PC-3 (cell line): Measurements from ENCODE around the gene TBX3. TPM values are rescaled to one million over a fixed set of nuclear protein-coding genes. Genes with fewer than 3 reads are reported as not detected.
A peak's percentile ranks its signal among the peaks of the same experiment; 100 is the strongest.

Source experiments
- ATAC-seq: fragments of 200-7000 bp; cut with Tn5 transposase; 2 replicates; pipeline ENCODE4 v1.9.1; 2020; ENCODE audit warnings: mild to moderate bottlenecking, moderate library complexity
- BruUV-seq: library from RNA; stranded (reverse); fragments of 400-500 nt; replicated peaks from 2 replicates; lab custom pipeline; 2021; lab: Mats Ljungman, UMichigan
- CTCF ChIA-PET: fragments of 300-600 bp; sonication (Branson Sonifier 250); formaldehyde crosslinking; loops from one replicate; lab custom pipeline; 2022; ENCODE audit warnings: antibody characterized with exemption; lab: Charles Lee
- POLR2A ChIA-PET: fragments of 300-600 bp; sonication (Branson Sonifier 250); formaldehyde crosslinking; loops from one replicate; lab custom pipeline; 2022; ENCODE audit warnings: antibody characterized with exemption; ENCODE audit not compliant: unreplicated experiment; lab: Charles Lee
- DNase-seq: peaks from one replicate; pipeline ENCODE4 v3.0.0-alpha.2; 2015
- H2AFZ ChIP-seq: fragments of 300-600 bp; sonication (generic); 2 replicates; pipeline ENCODE4 v1.6.0; 2016; ENCODE audit warnings: antibody characterized with exemption, low read length
- H3F3A ChIP-seq: fragments of 300-600 bp; sonication (generic); one replicate; pipeline ENCODE4 v1.6.0; 2017; ENCODE audit warnings: antibody characterized with exemption, low read length, control low read depth, mild to moderate bottlenecking; ENCODE audit not compliant: unreplicated experiment
- H3K27ac ChIP-seq: fragments of 300-600 bp; sonication (generic); 2 replicates; pipeline ENCODE4 v1.5.1; 2016; ENCODE audit warnings: mild to moderate bottlenecking, low read length
- H3K27me3 ChIP-seq: fragments of 300-600 bp; sonication (generic); 2 replicates; pipeline ENCODE4 v1.6.1; 2016; ENCODE audit warnings: low read length, mixed read lengths
- H3K36me3 ChIP-seq: fragments of 300-600 bp; sonication (generic); 2 replicates; pipeline ENCODE4 v1.6.1; 2016; ENCODE audit warnings: low read depth, mixed run types, low read length, mixed read lengths
- H3K4me1 ChIP-seq: fragments of 300-600 bp; sonication (generic); 2 replicates; pipeline ENCODE4 v1.5.1; 2016; ENCODE audit warnings: low read length; ENCODE audit not compliant: insufficient read depth
- H3K4me2 ChIP-seq: fragments of 300-600 bp; sonication (generic); 2 replicates; pipeline ENCODE4 v1.6.0; 2016; ENCODE audit warnings: low read length
- H3K4me3 ChIP-seq: fragments of 300-600 bp; sonication (generic); 2 replicates; pipeline ENCODE4 v1.5.1; 2016; ENCODE audit warnings: mild to moderate bottlenecking, low read length, mixed read lengths
- H3K79me2 ChIP-seq: fragments of 300-600 bp; sonication (generic); 2 replicates; pipeline ENCODE4 v1.6.1; 2017; ENCODE audit warnings: low read length, mixed read lengths
- H3K9ac ChIP-seq: fragments of 300-600 bp; sonication (generic); 2 replicates; pipeline ENCODE4 v1.6.0; 2016; ENCODE audit warnings: mild to moderate bottlenecking, low read length
- H3K9me2 ChIP-seq: fragments of 300-600 bp; sonication (generic); replicated peaks from 2 replicates; pipeline ENCODE4 v1.6.1; 2016; ENCODE audit warnings: mixed run types, low read length, mixed read lengths
- H3K9me3 ChIP-seq: fragments of 300-600 bp; sonication (generic); 2 replicates; pipeline ENCODE4 v1.6.1; 2016; ENCODE audit warnings: low read length, mixed read lengths
- H4K20me1 ChIP-seq: fragments of 300-600 bp; sonication (generic); 2 replicates; pipeline ENCODE4 v1.6.1; 2016; ENCODE audit warnings: low read length, mixed read lengths
- CTCF ChIP-seq: fragments of 300-600 bp; sonication (generic); conservative IDR thresholded peaks from 2 replicates; pipeline ENCODE4 v1.5.1; 2017; ENCODE audit warnings: antibody characterized with exemption, low read depth, mild to moderate bottlenecking, low read length
- EZH2 ChIP-seq: fragments of 300-600 bp; sonication (generic); IDR thresholded peaks from one replicate; pipeline ENCODE4 v1.6.1; 2017; ENCODE audit warnings: antibody characterized with exemption, mild to moderate bottlenecking, low read length; ENCODE audit not compliant: unreplicated experiment
- EZH2phosphoT487 ChIP-seq: fragments of 300-600 bp; sonication (generic); IDR thresholded peaks from 2 replicates; pipeline ENCODE4 v1.6.1; 2018; ENCODE audit warnings: mild to moderate bottlenecking, antibody characterized with exemption, low read length, borderline replicate concordance
- intact Hi-C: fragments of 100-400 bp; cut with micrococcal nuclease; formaldehyde crosslinking; loops from 2 replicates; pipeline ENCODE4 v1.9.0; 2023
- total RNA-seq: library from RNA; depleted of rRNA; stranded (reverse); fragments of >200 nt; gene quantifications from 2 replicates; pipeline ENCODE4 v1.2.3, GENCODE V29; 2014

TBX3 gene
- total RNA-seq, 1 experiment from 2014 or later = 89.4 TPM

GRCh38 chr12:114655934-114656749 is 27.8 kb downstream of the TBX3 start:
- ChIA-PET POLR2A (no interaction called here), CTCF (interaction anchor here (0.5 to 0.7 kb wide), 4 partner anchors 14 to 1282 kb away, joined by 3 read pairs; no protein-coding TSS in a partner anchor)
- H3K27me3 ChIP-seq = no peaks in the 10 kb centered on the region
- no peak overlapping the region for H3K4me3 ChIP-seq
- no peak overlapping the region for H3K9ac ChIP-seq
- H3K4me2 ChIP-seq = no peak overlapping the region
- H3K9me3 ChIP-seq = no peaks in the 10 kb centered on the region
- no peaks in the 10 kb centered on the region for H3K79me2 ChIP-seq
- intact Hi-C loops = no loop called here
- H3K9me2 ChIP-seq = no peaks in the 10 kb centered on the region
- no peak overlapping the region for H3K27ac ChIP-seq
- H4K20me1 ChIP-seq = no peaks in the 10 kb centered on the region
- peak; percentile 92 for ATAC-seq
- BruUV-seq = no TSS peak
- TF ChIP-seq EZH2 (no peak), EZH2phosphoT487 (no peak), CTCF (no peak)
- H3F3A ChIP-seq = no peaks in the 10 kb centered on the region
- peak; percentile 44 for DNase-seq
- H3K36me3 ChIP-seq = no peaks in the 10 kb centered on the region
- peaks cover 4% of the 10 kb centered on the region; the same call in 1 of the 2 replicates for H3K4me1 ChIP-seq
- H2AFZ ChIP-seq = no peak overlapping the region

GRCh38 chr12:114649585-114649984 is 34.4 kb downstream of the TBX3 start:
- no peaks in the 10 kb centered on the region for H4K20me1 ChIP-seq
- DNase-seq (no peak), ATAC-seq (no peak)
- H3K36me3 ChIP-seq = no peaks in the 10 kb centered on the region
- ChIA-PET CTCF (no interaction called here), POLR2A (no interaction called here)
- no peaks in the 10 kb centered on the region for H3K4me1 ChIP-seq
- no peak overlapping the region for H2AFZ ChIP-seq
- no peaks in the 10 kb centered on the region for H3K79me2 ChIP-seq
- no peak overlapping the region for H3K4me3 ChIP-seq
- no peaks in the 10 kb centered on the region for H3K9me2 ChIP-seq
- H3K9me3 ChIP-seq = no peaks in the 10 kb centered on the region
- no peak overlapping the region for H3K4me2 ChIP-seq
- H3K27ac ChIP-seq = no peak overlapping the region
- no peak for TF ChIP-seq EZH2
- no peak for TF ChIP-seq EZH2phosphoT487
- intact Hi-C loops = no loop called here
- no TSS peak for BruUV-seq
- H3K27me3 ChIP-seq = no peaks in the 10 kb centered on the region
- no peaks in the 10 kb centered on the region for H3F3A ChIP-seq
- H3K9ac ChIP-seq = no peak overlapping the region

GRCh38 chr12:114648711-114649110 is 35.3 kb downstream of the TBX3 start:
- no peak overlapping the region for H2AFZ ChIP-seq
- H3K4me2 ChIP-seq = no peak overlapping the region
- TF ChIP-seq EZH2 (no peak), EZH2phosphoT487 (no peak)
- H3K9me2 ChIP-seq = no peaks in the 10 kb centered on the region
- no peaks in the 10 kb centered on the region for H3K79me2 ChIP-seq
- intact Hi-C loops = no loop called here
- ATAC-seq (no peak), DNase-seq (no peak)
- H3K4me1 ChIP-seq = no peaks in the 10 kb centered on the region
- peaks cover 8% of the 10 kb centered on the region; the same call in 1 of the 2 replicates for H3K27me3 ChIP-seq
- CTCF ChIA-PET = no interaction called here
- BruUV-seq = no TSS peak
- no peaks in the 10 kb centered on the region for H3K36me3 ChIP-seq
- H3K4me3 ChIP-seq = no peak overlapping the region
- H3K27ac ChIP-seq = no peak overlapping the region
- no peaks in the 10 kb centered on the region for H3F3A ChIP-seq
- no peaks in the 10 kb centered on the region for H4K20me1 ChIP-seq
- no peaks in the 10 kb centered on the region for H3K9me3 ChIP-seq
- H3K9ac ChIP-seq = no peak overlapping the region
- POLR2A ChIA-PET = interaction anchor here (0.5 kb wide), 1 partner anchor 23 kb away, joined by 4 read pairs; no protein-coding TSS in a partner anchor
